ENCODE data around the gene DNAJB12.

DNA sequence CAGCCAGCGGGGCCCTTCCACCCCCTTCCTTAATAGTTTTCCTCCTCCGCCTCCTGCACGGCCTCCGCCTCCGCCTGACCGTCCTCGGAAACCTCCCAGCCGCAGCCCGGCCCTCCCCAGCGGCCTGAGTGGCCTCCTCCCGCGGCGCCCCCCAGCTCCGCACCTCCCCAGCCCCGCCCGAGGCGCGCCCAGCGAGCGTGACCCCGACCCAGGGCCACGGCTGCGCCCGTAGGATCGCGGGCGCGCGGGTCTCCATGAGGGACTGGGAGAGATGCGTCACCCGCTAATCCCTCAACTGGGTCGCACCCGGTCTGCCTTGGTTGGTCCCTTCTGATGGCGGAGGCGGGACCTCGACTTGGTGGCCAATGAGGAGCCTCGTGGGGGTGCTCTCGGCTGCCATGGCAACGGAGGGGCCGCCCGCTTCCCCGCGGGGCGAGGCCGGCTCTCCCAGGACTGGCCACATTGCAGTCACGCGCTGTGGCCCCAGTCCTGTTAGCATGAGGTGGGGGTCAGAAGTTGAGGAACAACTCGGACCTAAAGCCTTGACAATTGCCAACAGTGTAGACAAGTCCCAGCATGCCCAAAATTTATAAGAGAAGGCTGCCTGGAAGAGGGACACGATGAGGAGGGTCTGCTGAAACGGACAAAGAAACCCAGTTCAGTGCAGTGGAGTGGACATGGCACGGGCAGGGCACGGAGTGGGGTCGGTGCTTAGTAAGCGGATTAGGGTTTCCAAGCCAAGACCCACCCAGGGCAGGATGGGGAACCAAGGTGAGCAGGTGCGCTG, 56.7 kb downstream of the DNAJB12 start:
- TF ChIP-seq EP300 (IDR thresholded peaks at IDR 0.05; ENCODE audit: borderline replicate concordance in 1 of 2, control insufficient read depth in 1 of 2, low read depth in 2 of 2, low read length in 2 of 2) (peak in 1 of 2 experiments; percentile 24; a peak in 1 of 4 replicates), GABPA (IDR thresholded peaks at IDR 0.05; ENCODE audit: low read depth) (no peak), MXI1 (IDR thresholded peaks at IDR 0.05; ENCODE audit: low read depth, low read length) (peak; percentile 94), POLR2A (IDR thresholded peaks at IDR 0.05; ENCODE audit: low read depth, low read length) (peak; percentile 83), RBBP5 (conservative IDR thresholded peaks at IDR 0.05) (no peak), KDM1A (IDR thresholded peaks at IDR 0.05; ENCODE audit: borderline replicate concordance) (no peak), SRF (IDR thresholded peaks at IDR 0.05; ENCODE audit: low read depth in 2 of 2, low read length in 2 of 2) (no peak), BCL11A (IDR thresholded peaks at IDR 0.05; ENCODE audit: low read depth, low read length) (no peak), POLR2AphosphoS5 (IDR thresholded peaks at IDR 0.05; ENCODE audit: low read length) (no peak)
- TF ChIP-seq, protein P1, sequence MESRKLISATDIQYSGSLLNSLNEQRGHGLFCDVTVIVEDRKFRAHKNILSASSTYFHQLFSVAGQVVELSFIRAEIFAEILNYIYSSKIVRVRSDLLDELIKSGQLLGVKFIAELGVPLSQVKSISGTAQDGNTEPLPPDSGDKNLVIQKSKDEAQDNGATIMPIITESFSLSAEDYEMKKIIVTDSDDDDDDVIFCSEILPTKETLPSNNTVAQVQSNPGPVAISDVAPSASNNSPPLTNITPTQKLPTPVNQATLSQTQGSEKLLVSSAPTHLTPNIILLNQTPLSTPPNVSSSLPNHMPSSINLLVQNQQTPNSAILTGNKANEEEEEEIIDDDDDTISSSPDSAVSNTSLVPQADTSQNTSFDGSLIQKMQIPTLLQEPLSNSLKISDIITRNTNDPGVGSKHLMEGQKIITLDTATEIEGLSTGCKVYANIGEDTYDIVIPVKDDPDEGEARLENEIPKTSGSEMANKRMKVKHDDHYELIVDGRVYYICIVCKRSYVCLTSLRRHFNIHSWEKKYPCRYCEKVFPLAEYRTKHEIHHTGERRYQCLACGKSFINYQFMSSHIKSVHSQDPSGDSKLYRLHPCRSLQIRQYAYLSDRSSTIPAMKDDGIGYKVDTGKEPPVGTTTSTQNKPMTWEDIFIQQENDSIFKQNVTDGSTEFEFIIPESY (IDR thresholded peaks at IDR 0.05) = no peak
- TF ChIP-seq, protein P2, sequence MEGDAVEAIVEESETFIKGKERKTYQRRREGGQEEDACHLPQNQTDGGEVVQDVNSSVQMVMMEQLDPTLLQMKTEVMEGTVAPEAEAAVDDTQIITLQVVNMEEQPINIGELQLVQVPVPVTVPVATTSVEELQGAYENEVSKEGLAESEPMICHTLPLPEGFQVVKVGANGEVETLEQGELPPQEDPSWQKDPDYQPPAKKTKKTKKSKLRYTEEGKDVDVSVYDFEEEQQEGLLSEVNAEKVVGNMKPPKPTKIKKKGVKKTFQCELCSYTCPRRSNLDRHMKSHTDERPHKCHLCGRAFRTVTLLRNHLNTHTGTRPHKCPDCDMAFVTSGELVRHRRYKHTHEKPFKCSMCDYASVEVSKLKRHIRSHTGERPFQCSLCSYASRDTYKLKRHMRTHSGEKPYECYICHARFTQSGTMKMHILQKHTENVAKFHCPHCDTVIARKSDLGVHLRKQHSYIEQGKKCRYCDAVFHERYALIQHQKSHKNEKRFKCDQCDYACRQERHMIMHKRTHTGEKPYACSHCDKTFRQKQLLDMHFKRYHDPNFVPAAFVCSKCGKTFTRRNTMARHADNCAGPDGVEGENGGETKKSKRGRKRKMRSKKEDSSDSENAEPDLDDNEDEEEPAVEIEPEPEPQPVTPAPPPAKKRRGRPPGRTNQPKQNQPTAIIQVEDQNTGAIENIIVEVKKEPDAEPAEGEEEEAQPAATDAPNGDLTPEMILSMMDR (IDR thresholded peaks at IDR 0.05 in 2 of 3, conservative IDR thresholded peaks at IDR 0.05 in 1 of 3; ENCODE audit: control insufficient read depth in 2 of 3, extremely low read depth in 1 of 3, insufficient read depth in 1 of 3, low read depth in 3 of 3, low read length in 3 of 3) = no peak
- TF ChIP-seq, protein P3, sequence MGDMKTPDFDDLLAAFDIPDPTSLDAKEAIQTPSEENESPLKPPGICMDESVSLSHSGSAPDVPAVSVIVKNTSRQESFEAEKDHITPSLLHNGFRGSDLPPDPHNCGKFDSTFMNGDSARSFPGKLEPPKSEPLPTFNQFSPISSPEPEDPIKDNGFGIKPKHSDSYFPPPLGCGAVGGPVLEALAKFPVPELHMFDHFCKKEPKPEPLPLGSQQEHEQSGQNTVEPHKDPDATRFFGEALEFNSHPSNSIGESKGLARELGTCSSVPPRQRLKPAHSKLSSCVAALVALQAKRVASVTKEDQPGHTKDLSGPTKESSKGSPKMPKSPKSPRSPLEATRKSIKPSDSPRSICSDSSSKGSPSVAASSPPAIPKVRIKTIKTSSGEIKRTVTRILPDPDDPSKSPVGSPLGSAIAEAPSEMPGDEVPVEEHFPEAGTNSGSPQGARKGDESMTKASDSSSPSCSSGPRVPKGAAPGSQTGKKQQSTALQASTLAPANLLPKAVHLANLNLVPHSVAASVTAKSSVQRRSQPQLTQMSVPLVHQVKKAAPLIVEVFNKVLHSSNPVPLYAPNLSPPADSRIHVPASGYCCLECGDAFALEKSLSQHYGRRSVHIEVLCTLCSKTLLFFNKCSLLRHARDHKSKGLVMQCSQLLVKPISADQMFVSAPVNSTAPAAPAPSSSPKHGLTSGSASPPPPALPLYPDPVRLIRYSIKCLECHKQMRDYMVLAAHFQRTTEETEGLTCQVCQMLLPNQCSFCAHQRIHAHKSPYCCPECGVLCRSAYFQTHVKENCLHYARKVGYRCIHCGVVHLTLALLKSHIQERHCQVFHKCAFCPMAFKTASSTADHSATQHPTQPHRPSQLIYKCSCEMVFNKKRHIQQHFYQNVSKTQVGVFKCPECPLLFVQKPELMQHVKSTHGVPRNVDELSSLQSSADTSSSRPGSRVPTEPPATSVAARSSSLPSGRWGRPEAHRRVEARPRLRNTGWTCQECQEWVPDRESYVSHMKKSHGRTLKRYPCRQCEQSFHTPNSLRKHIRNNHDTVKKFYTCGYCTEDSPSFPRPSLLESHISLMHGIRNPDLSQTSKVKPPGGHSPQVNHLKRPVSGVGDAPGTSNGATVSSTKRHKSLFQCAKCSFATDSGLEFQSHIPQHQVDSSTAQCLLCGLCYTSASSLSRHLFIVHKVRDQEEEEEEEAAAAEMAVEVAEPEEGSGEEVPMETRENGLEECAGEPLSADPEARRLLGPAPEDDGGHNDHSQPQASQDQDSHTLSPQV (IDR thresholded peaks at IDR 0.05) = peak; percentile 89
- TF ChIP-seq, protein P4, sequence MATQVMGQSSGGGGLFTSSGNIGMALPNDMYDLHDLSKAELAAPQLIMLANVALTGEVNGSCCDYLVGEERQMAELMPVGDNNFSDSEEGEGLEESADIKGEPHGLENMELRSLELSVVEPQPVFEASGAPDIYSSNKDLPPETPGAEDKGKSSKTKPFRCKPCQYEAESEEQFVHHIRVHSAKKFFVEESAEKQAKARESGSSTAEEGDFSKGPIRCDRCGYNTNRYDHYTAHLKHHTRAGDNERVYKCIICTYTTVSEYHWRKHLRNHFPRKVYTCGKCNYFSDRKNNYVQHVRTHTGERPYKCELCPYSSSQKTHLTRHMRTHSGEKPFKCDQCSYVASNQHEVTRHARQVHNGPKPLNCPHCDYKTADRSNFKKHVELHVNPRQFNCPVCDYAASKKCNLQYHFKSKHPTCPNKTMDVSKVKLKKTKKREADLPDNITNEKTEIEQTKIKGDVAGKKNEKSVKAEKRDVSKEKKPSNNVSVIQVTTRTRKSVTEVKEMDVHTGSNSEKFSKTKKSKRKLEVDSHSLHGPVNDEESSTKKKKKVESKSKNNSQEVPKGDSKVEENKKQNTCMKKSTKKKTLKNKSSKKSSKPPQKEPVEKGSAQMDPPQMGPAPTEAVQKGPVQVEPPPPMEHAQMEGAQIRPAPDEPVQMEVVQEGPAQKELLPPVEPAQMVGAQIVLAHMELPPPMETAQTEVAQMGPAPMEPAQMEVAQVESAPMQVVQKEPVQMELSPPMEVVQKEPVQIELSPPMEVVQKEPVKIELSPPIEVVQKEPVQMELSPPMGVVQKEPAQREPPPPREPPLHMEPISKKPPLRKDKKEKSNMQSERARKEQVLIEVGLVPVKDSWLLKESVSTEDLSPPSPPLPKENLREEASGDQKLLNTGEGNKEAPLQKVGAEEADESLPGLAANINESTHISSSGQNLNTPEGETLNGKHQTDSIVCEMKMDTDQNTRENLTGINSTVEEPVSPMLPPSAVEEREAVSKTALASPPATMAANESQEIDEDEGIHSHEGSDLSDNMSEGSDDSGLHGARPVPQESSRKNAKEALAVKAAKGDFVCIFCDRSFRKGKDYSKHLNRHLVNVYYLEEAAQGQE (IDR thresholded peaks at IDR 0.05; ENCODE audit: low read depth, low read length) = no peak

Data from GM12878 (cell line).